Smooth muscle cell (in vitro differentiated cells): ENCODE measurements around the gene OLFML1. TPM values are rescaled to one million over a fixed set of nuclear protein-coding genes. Genes with fewer than 3 reads are reported as not detected.
"Not testable (repeated sequence)": the region's sequence is repeated elsewhere in the genome, so short reads cannot be mapped to it uniquely, and the experiment has no call there.

Source experiments
- DNase-seq: peaks from one replicate; lab custom pipeline; 2025; ENCODE audit not compliant: unreplicated experiment; lab: John Stamatoyannopoulos, UW
- H2AFZ ChIP-seq: fragments of 200-600 bp; sonication (generic); 2 replicates; pipeline ENCODE4 v1.6.0; 2016; ENCODE audit warnings: antibody characterized with exemption, low read depth, mild to moderate bottlenecking
- H3F3A ChIP-seq: fragments of 200-600 bp; sonication (generic); 2 replicates; pipeline ENCODE4 v1.6.0; 2017; ENCODE audit warnings: antibody characterized with exemption, low read depth
- H3K27ac ChIP-seq: fragments of 200-600 bp; sonication (generic); 2 replicates; pipeline ENCODE4 v1.5.1; 2016; ENCODE audit warnings: low read depth, mild to moderate bottlenecking
- H3K27me3 ChIP-seq: fragments of 200-600 bp; sonication (generic); 2 replicates; pipeline ENCODE4 v1.6.1; 2016; ENCODE audit warnings: low read depth, mild to moderate bottlenecking
- H3K36me3 ChIP-seq: fragments of 200-600 bp; sonication (generic); 2 replicates; pipeline ENCODE4 v1.5.1; 2016; ENCODE audit warnings: low read depth
- H3K4me1 ChIP-seq: fragments of 200-600 bp; sonication (generic); 2 replicates; pipeline ENCODE4 v1.5.1; 2016; ENCODE audit warnings: low read depth
- H3K4me2 ChIP-seq: fragments of 200-600 bp; sonication (generic); 2 replicates; pipeline ENCODE4 v1.6.0; 2016; ENCODE audit warnings: mild to moderate bottlenecking
- H3K4me3 ChIP-seq: fragments of 200-600 bp; sonication (generic); 2 replicates; pipeline ENCODE4 v1.5.1; 2016; ENCODE audit warnings: mild to moderate bottlenecking
- H3K79me2 ChIP-seq: fragments of 200-600 bp; sonication (generic); 2 replicates; pipeline ENCODE4 v1.6.0; 2016; ENCODE audit warnings: low read depth, mild to moderate bottlenecking
- H3K9ac ChIP-seq: fragments of 200-600 bp; sonication (generic); 2 replicates; pipeline ENCODE4 v1.6.0; 2016; ENCODE audit warnings: low read depth
- H3K9me3 ChIP-seq: fragments of 200-600 bp; sonication (generic); replicated peaks from 2 replicates; pipeline ENCODE4 v1.5.1; 2016; ENCODE audit warnings: low read depth
- H4K20me1 ChIP-seq: fragments of 200-600 bp; sonication (generic); 2 replicates; pipeline ENCODE4 v1.6.0; 2016; ENCODE audit warnings: low read depth
- WGBS: methylation state at CpG from one replicate; pipeline ENCODE4 v1.1.7; 2016; ENCODE audit warnings: low lambda C conversion rate; 5-methylcytosine and 5-hydroxymethylcytosine counted together
- polyA plus RNA-seq: library from polyadenylated mRNA; unstranded; fragments of >200 nt; fragmentation: Nextera tagmentation; extraction: Ambion mirVana; gene quantifications from 2 replicates; pipeline ENCODE4 v1.2.1, GENCODE V29; 2016
- total RNA-seq: library from RNA; depleted of rRNA; stranded (reverse); fragments of >200 nt; gene quantifications from 2 replicates; pipeline ENCODE4 v1.2.3, GENCODE V29; 2014
- TF ChIP-seq, protein P1 (sequence below): fragments of 200-600 bp; sonication (generic); IDR thresholded peaks from 2 replicates; pipeline ENCODE4 v1.5.1; 2017; ENCODE audit warnings: borderline replicate concordance, mild to moderate bottlenecking, antibody characterized with exemption; ENCODE audit not compliant: insufficient read depth, poor library complexity, severe bottlenecking

The OLFML1 gene
- total and polyA plus RNA-seq, 2 experiments from 2014 or later: 0.14 TPM; not detected in 1

DNA sequence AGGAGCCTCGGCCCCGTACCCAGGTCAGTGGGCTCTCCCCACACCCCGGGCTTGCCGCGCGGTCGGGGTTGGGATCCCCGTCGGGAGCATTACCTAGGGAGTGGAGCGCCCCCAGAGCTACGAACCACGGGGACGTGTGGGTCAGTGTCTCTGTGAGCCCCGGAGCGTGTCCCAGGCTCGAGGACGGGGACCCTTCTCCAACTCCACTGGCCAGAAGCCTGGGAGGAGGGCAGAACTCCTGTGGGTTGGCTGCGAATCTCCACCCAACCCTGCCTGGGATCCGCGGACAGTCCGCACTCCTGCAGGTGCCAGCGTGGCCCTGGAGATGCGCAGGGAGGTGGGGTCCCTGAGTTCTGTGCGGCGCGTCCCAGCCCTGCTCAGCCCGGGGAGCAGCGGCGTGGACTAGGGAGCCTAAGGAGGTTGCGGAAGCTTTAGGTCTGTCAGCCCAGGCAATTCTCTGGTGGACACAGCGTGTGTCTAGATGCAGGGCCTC lies 28.8 kb downstream of the OLFML1 start:
- DNase-seq: no peak
- WGBS: under 1% methylated on average over 30 of the region's 31 CpGs
- Histone ChIP-seq H3K27me3 (no peaks in the 10 kb centered on the region), H3F3A (no peaks in the 10 kb centered on the region), H2AFZ (peak overlapping the region; percentile 92), H3K4me3 (peak overlapping the region; percentile 67), H3K27ac (no peak overlapping the region), H3K4me2 (peak overlapping the region; percentile 96), H3K36me3 (no peaks in the 10 kb centered on the region), H3K9me3 (no peaks in the 10 kb centered on the region), H3K9ac (peak overlapping the region; percentile 26), H3K4me1 (peaks cover 12% of the 10 kb centered on the region), H3K79me2 (peaks cover 10% of the 10 kb centered on the region), H4K20me1 (no peaks in the 10 kb centered on the region)
- TF ChIP-seq, protein P1, sequence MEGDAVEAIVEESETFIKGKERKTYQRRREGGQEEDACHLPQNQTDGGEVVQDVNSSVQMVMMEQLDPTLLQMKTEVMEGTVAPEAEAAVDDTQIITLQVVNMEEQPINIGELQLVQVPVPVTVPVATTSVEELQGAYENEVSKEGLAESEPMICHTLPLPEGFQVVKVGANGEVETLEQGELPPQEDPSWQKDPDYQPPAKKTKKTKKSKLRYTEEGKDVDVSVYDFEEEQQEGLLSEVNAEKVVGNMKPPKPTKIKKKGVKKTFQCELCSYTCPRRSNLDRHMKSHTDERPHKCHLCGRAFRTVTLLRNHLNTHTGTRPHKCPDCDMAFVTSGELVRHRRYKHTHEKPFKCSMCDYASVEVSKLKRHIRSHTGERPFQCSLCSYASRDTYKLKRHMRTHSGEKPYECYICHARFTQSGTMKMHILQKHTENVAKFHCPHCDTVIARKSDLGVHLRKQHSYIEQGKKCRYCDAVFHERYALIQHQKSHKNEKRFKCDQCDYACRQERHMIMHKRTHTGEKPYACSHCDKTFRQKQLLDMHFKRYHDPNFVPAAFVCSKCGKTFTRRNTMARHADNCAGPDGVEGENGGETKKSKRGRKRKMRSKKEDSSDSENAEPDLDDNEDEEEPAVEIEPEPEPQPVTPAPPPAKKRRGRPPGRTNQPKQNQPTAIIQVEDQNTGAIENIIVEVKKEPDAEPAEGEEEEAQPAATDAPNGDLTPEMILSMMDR: no peak

DNA sequence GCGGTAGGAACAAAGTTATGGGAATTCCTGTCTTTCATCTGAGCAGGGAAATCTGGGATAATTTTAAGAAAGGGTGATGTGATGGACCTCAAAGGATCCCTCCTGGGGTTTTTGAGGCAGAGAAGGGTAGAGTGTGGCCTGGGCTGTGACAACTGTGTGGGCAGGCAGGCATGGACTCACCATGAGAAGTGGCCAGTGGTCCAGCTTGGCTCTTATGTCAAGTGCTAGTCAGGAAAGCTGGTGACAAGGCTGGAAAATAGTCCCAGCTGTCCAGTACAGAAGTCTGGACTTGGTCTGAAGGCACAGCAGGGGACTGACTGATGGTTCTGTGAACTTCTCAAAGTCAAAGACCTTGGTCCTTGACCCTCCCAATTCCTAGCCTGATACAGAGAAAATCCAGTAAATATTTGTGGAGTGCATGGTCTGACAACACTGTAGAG lies 30.2 kb downstream of the OLFML1 start:
- no peak overlapping the region for H3K4me2 ChIP-seq
- no peak for DNase-seq
- H3K4me1 ChIP-seq: peaks cover 12% of the 10 kb centered on the region
- no peaks in the 10 kb centered on the region for H3K27me3 ChIP-seq
- H4K20me1 ChIP-seq: no peaks in the 10 kb centered on the region
- no peak overlapping the region for H3K27ac ChIP-seq
- 100% methylated on average over 1 of the region's 1 CpG for WGBS
- no peaks in the 10 kb centered on the region for H3K9me3 ChIP-seq
- peaks cover 10% of the 10 kb centered on the region for H3K79me2 ChIP-seq
- no peak overlapping the region for H3K9ac ChIP-seq
- H3K36me3 ChIP-seq: no peaks in the 10 kb centered on the region
- H3F3A ChIP-seq: no peaks in the 10 kb centered on the region
- peak overlapping the region; percentile 67 for H3K4me3 ChIP-seq
- H2AFZ ChIP-seq: no peak overlapping the region
- TF ChIP-seq, protein P1: no peak

DNA sequence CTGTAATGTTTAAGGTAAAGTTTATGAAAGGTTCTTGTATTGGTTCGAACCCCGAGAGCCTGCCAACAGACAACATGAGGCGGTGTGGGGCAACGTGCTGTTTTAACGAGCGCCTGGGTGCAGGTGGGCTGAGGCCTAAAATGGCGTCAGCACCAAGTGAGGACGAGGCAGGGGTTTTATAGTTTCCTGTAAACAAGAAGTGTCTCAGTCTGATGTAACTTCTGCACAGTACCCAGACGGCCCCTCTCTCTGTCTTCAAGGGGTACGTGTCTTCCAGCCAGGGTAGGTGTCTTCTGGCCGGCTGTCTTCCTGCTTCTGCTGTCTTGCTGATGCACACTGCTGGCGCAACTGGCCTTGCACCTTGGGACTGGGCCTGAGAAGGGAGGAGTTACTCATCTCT lies 31.2 kb downstream of the OLFML1 start:
- H3K27me3 ChIP-seq: no peaks in the 10 kb centered on the region
- H3K79me2 ChIP-seq: peaks cover 10% of the 10 kb centered on the region
- no peak overlapping the region for H3K9ac ChIP-seq
- H3K27ac ChIP-seq: no peak overlapping the region
- no peak overlapping the region for H3K4me2 ChIP-seq
- DNase-seq: no peak
- H3K4me1 ChIP-seq: peaks cover 12% of the 10 kb centered on the region
- H3K4me3 ChIP-seq: no peak overlapping the region
- H3F3A ChIP-seq: no peaks in the 10 kb centered on the region
- H3K36me3 ChIP-seq: no peaks in the 10 kb centered on the region
- H4K20me1 ChIP-seq: no peaks in the 10 kb centered on the region
- WGBS: 76% methylated on average over 12 of the region's 12 CpGs
- no peak overlapping the region for H2AFZ ChIP-seq
- H3K9me3 ChIP-seq: no peaks in the 10 kb centered on the region
- TF ChIP-seq, protein P1: no peak

DNA sequence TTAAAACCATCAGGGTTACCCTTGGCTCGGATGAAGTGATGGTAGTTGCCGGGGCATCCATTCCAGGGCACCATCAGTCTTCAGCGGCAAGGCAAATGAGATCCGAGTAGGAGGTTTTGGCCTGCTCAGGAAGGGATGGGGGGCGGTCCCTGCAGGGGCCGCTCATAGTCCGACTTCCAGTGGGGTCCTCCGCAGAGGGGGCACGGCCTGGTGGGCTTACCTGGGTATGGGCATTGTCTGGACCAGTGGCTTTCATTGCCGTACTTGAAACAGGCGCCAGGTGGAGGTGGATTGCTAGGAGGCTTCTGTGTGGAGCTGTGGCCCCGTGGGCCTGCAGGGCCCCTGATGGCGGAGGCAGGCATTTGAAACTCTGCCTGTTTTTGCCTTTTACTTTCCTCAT lies 32.4 kb downstream of the OLFML1 start:
- not testable (repeated sequence) for H3K4me1 ChIP-seq, H4K20me1 ChIP-seq, DNase-seq, H3K27ac ChIP-seq, H3K9ac ChIP-seq, H3K27me3 ChIP-seq, H3K4me2 ChIP-seq, H3K9me3 ChIP-seq, H3F3A ChIP-seq, H2AFZ ChIP-seq, H3K36me3 ChIP-seq, H3K4me3 ChIP-seq
- peaks cover 10% of the 10 kb centered on the region for H3K79me2 ChIP-seq
- 98% methylated on average over 13 of the region's 13 CpGs for WGBS
